Measurements from ENCODE around the gene ADCYAP1R1.

ADCYAP1R1 gene

GRCh38 chr7:31069860-31070555, 17.9 kb downstream of the ADCYAP1R1 start:
- no peak for ATAC-seq (ENCODE audit: insufficient read depth, low read depth)
- Histone ChIP-seq H3K27me3 (ENCODE audit: insufficient read depth, low read length, poor library complexity) (peaks cover 38% of the 10 kb centered on the region), H3K27ac (ENCODE audit: low read length) (no peak overlapping the region), H3K36me3 (ENCODE audit: insufficient read depth, low read length) (no peaks in the 10 kb centered on the region), H4K20me1 (ENCODE audit: insufficient read depth, low read length) (no peaks in the 10 kb centered on the region; the same call in 1 of the 2 replicates), H3K4me1 (ENCODE audit: insufficient read depth, low read length) (no peaks in the 10 kb centered on the region), H3K9me3 (ENCODE audit: insufficient read depth, low read length, severe bottlenecking) (no peaks in the 10 kb centered on the region), H2AFZ (ENCODE audit: low read depth, low read length) (no peak overlapping the region), H3K4me3 (ENCODE audit: low read depth in 1 of 2, low read length in 2 of 2) (no peak overlapping the region), H3K9ac (ENCODE audit: low read depth, low read length) (no peak overlapping the region), H3K79me2 (ENCODE audit: insufficient read depth, low read length) (no peaks in the 10 kb centered on the region), H3K4me2 (ENCODE audit: insufficient read depth, low read length) (no peak overlapping the region)
- DNase-seq: no peak
- TF ChIP-seq CTCF (IDR thresholded peaks at IDR 0.05; ENCODE audit: borderline replicate concordance, extremely low read depth, low read length, poor library complexity, severe bottlenecking): no peak
- TF ChIP-seq EZH2 (IDR thresholded peaks at IDR 0.05; ENCODE audit: borderline replicate concordance, low read depth, low read length, severe bottlenecking): no peak

GRCh38 chr7:31070991-31071644, 19.0 kb downstream of the ADCYAP1R1 start:
- no peak overlapping the region for H2AFZ ChIP-seq (ENCODE audit: low read depth, low read length)
- no peaks in the 10 kb centered on the region for H3K79me2 ChIP-seq (ENCODE audit: insufficient read depth, low read length)
- H3K36me3 ChIP-seq (ENCODE audit: insufficient read depth, low read length): no peaks in the 10 kb centered on the region
- no peak overlapping the region for H3K4me2 ChIP-seq (ENCODE audit: insufficient read depth, low read length)
- H4K20me1 ChIP-seq (ENCODE audit: insufficient read depth, low read length): no peaks in the 10 kb centered on the region; the same call in 1 of the 2 replicates
- H3K9ac ChIP-seq (ENCODE audit: low read depth, low read length): no peak overlapping the region
- H3K9me3 ChIP-seq (ENCODE audit: insufficient read depth, low read length, severe bottlenecking): no peaks in the 10 kb centered on the region
- H3K4me3 ChIP-seq (ENCODE audit: low read depth in 1 of 2, low read length in 2 of 2): no peak overlapping the region
- peaks cover 35% of the 10 kb centered on the region for H3K27me3 ChIP-seq (ENCODE audit: insufficient read depth, low read length, poor library complexity)
- no peaks in the 10 kb centered on the region for H3K4me1 ChIP-seq (ENCODE audit: insufficient read depth, low read length)
- DNase-seq: no peak
- no peak overlapping the region for H3K27ac ChIP-seq (ENCODE audit: low read length)
- no peak for TF ChIP-seq CTCF (IDR thresholded peaks at IDR 0.05; ENCODE audit: borderline replicate concordance, extremely low read depth, low read length, poor library complexity, severe bottlenecking)
- TF ChIP-seq EZH2 (IDR thresholded peaks at IDR 0.05; ENCODE audit: borderline replicate concordance, low read depth, low read length, severe bottlenecking): no peak
- no peak for ATAC-seq (ENCODE audit: insufficient read depth, low read depth)

GRCh38 chr7:31071645-31072029, 19.5 kb downstream of the ADCYAP1R1 start:
- DNase-seq: no peak
- no peak for ATAC-seq (ENCODE audit: insufficient read depth, low read depth)
- H3K9ac ChIP-seq (ENCODE audit: low read depth, low read length): no peak overlapping the region
- H3K4me1 ChIP-seq (ENCODE audit: insufficient read depth, low read length): no peaks in the 10 kb centered on the region
- H4K20me1 ChIP-seq (ENCODE audit: insufficient read depth, low read length): no peaks in the 10 kb centered on the region; the same call in 1 of the 2 replicates
- H2AFZ ChIP-seq (ENCODE audit: low read depth, low read length): no peak overlapping the region
- no peaks in the 10 kb centered on the region for H3K79me2 ChIP-seq (ENCODE audit: insufficient read depth, low read length)
- H3K27me3 ChIP-seq (ENCODE audit: insufficient read depth, low read length, poor library complexity): peaks cover 30% of the 10 kb centered on the region
- TF ChIP-seq CTCF (IDR thresholded peaks at IDR 0.05; ENCODE audit: borderline replicate concordance, extremely low read depth, low read length, poor library complexity, severe bottlenecking) (no peak), EZH2 (IDR thresholded peaks at IDR 0.05; ENCODE audit: borderline replicate concordance, low read depth, low read length, severe bottlenecking) (no peak)
- no peaks in the 10 kb centered on the region for H3K9me3 ChIP-seq (ENCODE audit: insufficient read depth, low read length, severe bottlenecking)
- no peak overlapping the region for H3K4me3 ChIP-seq (ENCODE audit: low read depth in 1 of 2, low read length in 2 of 2)
- no peak overlapping the region for H3K4me2 ChIP-seq (ENCODE audit: insufficient read depth, low read length)
- H3K36me3 ChIP-seq (ENCODE audit: insufficient read depth, low read length): no peaks in the 10 kb centered on the region
- H3K27ac ChIP-seq (ENCODE audit: low read length): no peak overlapping the region
